Naive thymus-derived CD8-positive, alpha-beta T cell (primary cell): ENCODE measurements around the gene GMEB2. TPM values are rescaled to one million over a fixed set of nuclear protein-coding genes. Genes with fewer than 3 reads are reported as not detected.
"Not testable (repeated sequence)": the region's sequence is repeated elsewhere in the genome, so short reads cannot be mapped to it uniquely, and the experiment has no call there.

ENCODE experiments used
- ATAC-seq, 2 donors: fragments of 150-1000 bp; cut with Tn5 transposase in 1 of 2; sonication (Bioruptor Pico), chemical (Tn5 transposase) in 1 of 2; 1 replicate in 1 of 2; 2 replicates in 1 of 2; pipeline ENCODE4 v1.10.0; 2021; ENCODE audit warnings: mild to moderate bottlenecking in 2 of 2, moderate library complexity in 2 of 2
- POLR2A ChIA-PET: fragments of 350-600 bp; sonication (Branson Sonifier 250); formaldehyde crosslinking; loops from one replicate; lab custom pipeline; 2021; ENCODE audit warnings: antibody characterized with exemption; lab: Charles Lee
- DNase-seq, 10 donors: peaks; one replicate each; pipeline versions ENCODE4 v3.0.0 to v3.0.0-alpha.2; 2020 to 2022
- H3K27ac Mint-ChIP-seq, 10 donors: one replicate each; pipeline ENCODE4 v1.8.0; 2020 to 2022; ENCODE audit warnings: mild to moderate bottlenecking in 10 of 10, mixed read lengths in 10 of 10, moderate library complexity in 4 of 10, inconsistent platforms in 1 of 10
- H3K27me3 Mint-ChIP-seq, 5 donors: one replicate each; pipeline ENCODE4 v1.8.0; 2021 to 2022; ENCODE audit warnings: mixed read lengths in 5 of 5
- H3K36me3 Mint-ChIP-seq, 3 donors: one replicate each; pipeline ENCODE4 v1.8.0; 2020 to 2022; ENCODE audit warnings: mixed read lengths in 3 of 3, mild to moderate bottlenecking in 2 of 3, inconsistent platforms in 1 of 3
- H3K4me1 Mint-ChIP-seq, 4 donors: one replicate each; pipeline ENCODE4 v1.8.0; 2021 to 2022; ENCODE audit warnings: mixed read lengths in 4 of 4
- H3K4me3 Mint-ChIP-seq, 10 donors: one replicate each; pipeline ENCODE4 v1.8.0; 2020 to 2022; ENCODE audit warnings: mild to moderate bottlenecking in 10 of 10, mixed read lengths in 10 of 10, moderate library complexity in 6 of 10, inconsistent platforms in 1 of 10
- H3K9me3 Mint-ChIP-seq, 9 donors: one replicate each; pipeline ENCODE4 v1.8.0; 2020 to 2022; ENCODE audit warnings: mixed read lengths in 9 of 9, mild to moderate bottlenecking in 3 of 9, inconsistent platforms in 1 of 9, moderate library complexity in 1 of 9
- polyA plus RNA-seq, 3 donors: library from polyadenylated mRNA; unstranded; fragments of 300-500 nt; fragmentation: Illumina TruSeq; gene quantifications; one replicate each; pipeline ENCODE4 v1.2.3, GENCODE V29; 2021
- total RNA-seq, 8 experiments: library from RNA in 2 of 8; stranded (reverse) in 2 of 8; gene quantifications; one replicate each; pipeline ENCODE4 v1.2.3 and lab custom pipeline; 2021 to 2026

Gene GMEB2
- total and polyA plus RNA-seq, 5 experiments from 2014 or later, result 6.2 to 26.6 (median 16.3) TPM

DNA sequence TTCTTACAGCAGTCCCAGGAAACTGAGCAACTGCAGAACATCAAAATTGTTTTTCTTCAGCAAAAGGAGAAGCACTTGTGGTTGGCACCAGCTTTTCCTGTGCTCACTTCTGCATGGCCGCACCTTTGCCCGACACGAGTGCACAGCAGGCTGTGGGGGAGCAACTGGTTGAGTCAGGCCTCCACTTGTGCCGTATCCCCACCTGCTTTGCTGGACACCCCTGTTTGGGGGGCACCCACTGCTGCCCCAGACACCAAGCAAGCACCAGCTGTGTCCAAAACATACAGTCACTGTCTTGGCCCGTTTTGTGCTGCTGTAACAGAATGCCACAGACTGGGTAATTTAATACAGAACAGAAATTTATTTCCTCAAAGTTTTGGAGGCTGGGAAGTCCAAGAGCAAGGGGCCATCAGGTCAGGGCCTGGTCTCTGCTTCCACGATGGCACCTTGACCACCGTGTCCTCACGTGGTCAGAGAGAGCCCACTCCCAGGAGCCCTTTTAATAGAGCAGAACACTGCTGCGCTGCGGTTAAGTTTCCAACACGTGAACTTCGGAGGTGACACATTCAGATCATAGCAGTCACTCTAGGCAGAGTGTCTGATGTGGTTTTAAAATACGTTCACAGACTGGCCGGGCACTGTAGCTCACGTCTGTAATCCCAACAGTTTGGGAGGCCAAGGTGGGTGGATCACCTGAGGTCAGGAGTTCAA lies 8.7 kb upstream of the GMEB2 start:
- Mint-ChIP-seq H3K4me3 (peak overlapping the region; percentile 75 to 90 (median 82)), H3K4me1 (peaks cover 17 to 81% (median 63%) of the 10 kb centered on the region in 4 donors), H3K36me3 (peaks cover 0 to 8% (median 7%) of the 10 kb centered on the region in 3 donors), H3K9me3 (no peaks in the 10 kb centered on the region), H3K27ac (peak overlapping the region; percentile 95 to 100 (median 100)), H3K27me3 (no peaks in the 10 kb centered on the region)
- peak; percentile 61 to 77 for ATAC-seq
- POLR2A ChIA-PET, result interaction anchor here (0.6 to 10.6 kb wide), 17 partner anchors 9 to 237 kb away, joined by 3 to 740 read pairs (median 5); partner anchors contain the start of genes GMEB2, LIME1, PPDPF and PTK6
- peak; percentile 47 to 93 (median 85) for DNase-seq

DNA sequence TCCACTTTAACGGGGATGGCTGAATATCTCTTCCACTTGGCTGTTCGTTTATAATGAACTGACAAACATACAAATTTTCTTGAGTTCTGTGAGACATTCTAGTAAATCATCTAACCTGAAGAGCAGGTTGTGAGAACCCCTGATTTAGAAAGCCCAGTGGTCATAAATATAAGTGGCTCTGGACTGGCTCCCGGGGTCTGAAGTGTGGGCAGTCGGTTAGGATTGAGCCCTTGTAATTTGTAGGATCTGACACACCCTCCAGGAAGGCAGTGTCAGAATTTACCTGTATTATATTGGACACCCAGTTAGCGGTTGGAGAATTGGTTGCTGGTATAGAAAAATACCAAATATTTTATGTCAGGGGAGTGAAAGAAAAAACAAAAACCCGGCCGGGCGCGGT lies 6.8 kb upstream of the GMEB2 start:
- peaks cover 12 to 84% (median 69%) of the 10 kb centered on the region in 4 donors for H3K4me1 Mint-ChIP-seq

GRCh38 chr20:63631426-63631825 lies 4.5 kb upstream of the GMEB2 start:
- H3K9me3 Mint-ChIP-seq, H3K27me3 Mint-ChIP-seq, ATAC-seq, DNase-seq: not testable (repeated sequence)
- H3K36me3 Mint-ChIP-seq, result peaks cover 6 to 16% (median 9%) of the 10 kb centered on the region in 3 donors
- peak overlapping the region; percentile 60 to 98 (median 86) for H3K27ac Mint-ChIP-seq
- POLR2A ChIA-PET, result interaction anchor here (0.6 to 13.5 kb wide), 5 partner anchors 8 to 27 kb away, joined by 6 to 740 read pairs (median 7); partner anchors contain the start of gene RTEL1
- peaks cover 14 to 71% (median 60%) of the 10 kb centered on the region in 4 donors for H3K4me1 Mint-ChIP-seq
- H3K4me3 Mint-ChIP-seq, result peak overlapping the region in 8 of 10 donors; percentile 13 to 68 (median 46)

More for the DNA sequence above, 6.8 kb upstream of the GMEB2 start:
- Mint-ChIP-seq H3K27me3 (no peaks in the 10 kb centered on the region), H3K36me3 (peaks cover 0 to 9% (median 4%) of the 10 kb centered on the region in 3 donors), H3K27ac (peak overlapping the region; percentile 78 to 100 (median 90)), H3K9me3 (no peaks in the 10 kb centered on the region), H3K4me3 (peak overlapping the region in 9 of 10 donors; percentile 46 to 77 (median 57))
- ATAC-seq (no peak), DNase-seq (no peak)
- POLR2A ChIA-PET, result interaction anchor here (0.7 to 13.5 kb wide), 5 partner anchors 6 to 77 kb away, joined by 3 to 740 read pairs (median 5); partner anchors contain the start of gene TNFRSF6B

DNA sequence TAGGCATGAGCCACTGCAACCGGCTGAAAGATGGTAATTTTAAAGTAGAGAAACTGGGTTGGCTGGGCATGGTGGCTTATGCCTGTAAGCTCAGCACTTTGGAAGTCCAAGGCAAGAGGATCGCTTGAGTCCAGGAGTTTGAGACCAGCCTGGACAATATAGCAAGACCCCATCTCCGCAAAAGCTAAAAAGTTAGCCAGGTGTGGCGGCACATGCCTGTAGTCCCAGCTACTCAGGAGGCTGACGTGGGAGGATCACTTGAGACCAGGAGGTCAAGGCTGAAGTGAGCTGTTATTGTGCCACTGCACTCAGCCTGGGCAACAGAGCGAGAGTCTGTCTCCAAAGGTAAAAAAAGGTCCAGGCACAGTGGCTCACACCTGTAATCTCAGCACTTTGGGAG lies 4.1 kb upstream of the GMEB2 start:
- not testable (repeated sequence) for H3K9me3 Mint-ChIP-seq, ATAC-seq, H3K27me3 Mint-ChIP-seq, DNase-seq
- Mint-ChIP-seq H3K4me1 (peaks cover 14 to 66% (median 59%) of the 10 kb centered on the region in 4 donors), H3K36me3 (peaks cover 6 to 16% (median 9%) of the 10 kb centered on the region in 3 donors), H3K27ac (peak overlapping the region in 9 of 10 donors; percentile 60 to 98 (median 87)), H3K4me3 (peak overlapping the region in 6 of 10 donors; percentile 13 to 68 (median 34))
- POLR2A ChIA-PET, result interaction anchor here (2.1 to 13.5 kb wide), 2 partner anchors 8 to 12 kb away, joined by 6 to 740 read pairs; no protein-coding TSS in a partner anchor

DNA sequence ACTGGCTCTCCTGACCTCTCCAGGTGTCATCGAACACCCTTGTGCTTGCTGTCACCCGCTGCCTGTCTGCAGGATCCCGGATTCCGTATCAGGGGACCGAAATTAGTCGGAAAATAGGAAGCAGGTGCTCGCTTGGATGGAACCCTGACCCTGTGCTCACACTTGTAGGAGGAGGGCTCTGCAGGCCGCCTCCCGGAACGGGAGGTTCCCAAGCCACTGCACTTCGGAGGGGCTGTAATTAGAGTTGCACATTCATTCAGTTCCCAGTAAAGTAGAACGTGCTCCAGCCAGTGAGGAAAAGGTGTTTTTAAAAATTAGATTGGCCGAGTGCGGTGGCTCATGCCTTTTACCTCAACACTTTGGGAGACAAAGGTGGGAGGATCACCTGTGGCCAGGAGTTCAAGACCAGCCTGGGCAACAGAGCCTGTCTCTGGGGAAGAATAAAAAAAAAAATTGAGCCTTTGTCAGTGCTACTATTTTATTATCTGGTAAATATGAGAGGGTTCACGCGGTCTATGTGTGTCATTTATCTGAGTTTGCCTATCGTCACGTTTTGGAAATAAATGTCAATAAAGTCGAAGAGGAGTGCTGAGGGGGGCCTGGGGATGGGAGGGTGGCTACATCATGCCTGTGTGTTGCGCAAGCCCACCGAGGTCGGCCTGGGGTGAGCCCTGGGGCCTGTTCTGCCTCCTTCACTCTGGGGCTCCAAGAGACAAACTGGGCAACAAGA lies 1.5 kb upstream of the GMEB2 start:
- Mint-ChIP-seq H3K4me3 (peak overlapping the region; percentile 91 to 99 (median 98)), H3K4me1 (peaks cover 12 to 61% (median 45%) of the 10 kb centered on the region in 4 donors), H3K27ac (peak overlapping the region; percentile 91 to 99 (median 98)), H3K27me3 (no peaks in the 10 kb centered on the region), H3K36me3 (peaks cover 6 to 16% (median 9%) of the 10 kb centered on the region in 3 donors), H3K9me3 (no peaks in the 10 kb centered on the region)
- ATAC-seq, result peak; percentile 18 to 20
- peak in 6 of 10 donors; percentile 38 to 61 (median 54) for DNase-seq
- POLR2A ChIA-PET, result interaction anchor here (0.6 to 13.5 kb wide), 17 partner anchors 10 to 627 kb away, joined by 3 to 740 read pairs (median 7); partner anchors contain the start of genes LIME1, PCMTD2, PPDPF and PTK6

- Mint-ChIP-seq H3K4me1 (peaks cover 12 to 59% (median 44%) of the 10 kb centered on the region in 4 donors), H3K27ac (peak overlapping the region; percentile 91 to 99 (median 98)), H3K9me3 (no peaks in the 10 kb centered on the region), H3K27me3 (no peaks in the 10 kb centered on the region), H3K36me3 (peaks cover 6 to 17% (median 12%) of the 10 kb centered on the region in 3 donors), H3K4me3 (peak overlapping the region; percentile 91 to 99 (median 98))
- POLR2A ChIA-PET, result interaction anchor here (0.7 to 13.5 kb wide), 23 partner anchors 10 to 628 kb away, joined by 3 to 740 read pairs (median 5); partner anchors contain the start of genes LIME1, OPRL1, PCMTD2 and PPDPF
- no peak for DNase-seq
- peak; percentile 1 to 5 for ATAC-seq
Measured at GRCh38 chr20:63627751-63628245, 897 bp upstream of the GMEB2 start.

DNA sequence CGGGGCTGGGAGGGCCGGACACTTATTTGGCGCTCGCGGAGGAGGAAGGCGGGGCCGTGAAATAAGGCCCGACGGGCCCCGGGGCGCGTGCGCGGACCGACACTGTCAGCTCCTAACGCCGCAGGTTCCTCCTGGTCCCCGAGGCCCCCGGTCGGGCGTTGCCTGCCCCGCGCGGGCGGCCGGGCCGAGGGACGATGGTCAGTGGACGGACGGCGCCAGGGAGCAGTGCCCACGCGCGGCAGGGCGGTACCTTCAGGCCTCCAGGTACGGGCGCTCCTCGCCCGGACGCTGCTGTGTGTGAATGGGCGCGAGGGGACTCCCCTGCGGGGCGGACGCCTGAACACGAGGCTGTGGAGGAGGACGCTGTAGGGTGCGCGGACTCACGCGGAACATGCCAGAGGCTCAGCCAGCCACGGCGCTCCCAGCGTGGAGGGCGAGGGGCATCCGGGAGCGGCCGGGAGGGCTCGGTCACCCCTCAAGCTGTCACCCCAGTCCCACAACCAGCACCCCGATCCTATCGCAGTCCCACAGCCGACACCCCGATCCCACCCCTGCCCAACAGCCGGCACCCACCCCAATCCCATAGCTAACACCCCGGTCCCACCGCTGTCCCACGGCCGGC lies 339 bp upstream of the GMEB2 start:
- H3K36me3 Mint-ChIP-seq, result peaks cover 6 to 23% (median 12%) of the 10 kb centered on the region in 3 donors
- peak; percentile 90 to 99 (median 95) for DNase-seq
- ATAC-seq, result peak; percentile 82 to 83
- H3K27ac Mint-ChIP-seq, result peak overlapping the region; percentile 43 to 99 (median 96)
- H3K9me3 Mint-ChIP-seq, result no peaks in the 10 kb centered on the region
- POLR2A ChIA-PET, result interaction anchor here (0.6 to 13.5 kb wide), 31 partner anchors 9 to 673 kb away, joined by 3 to 740 read pairs (median 4); partner anchors contain the start of genes ARFRP1, LIME1, OPRL1 and PCMTD2
- no peaks in the 10 kb centered on the region for H3K27me3 Mint-ChIP-seq
- H3K4me1 Mint-ChIP-seq, result peaks cover 16 to 59% (median 45%) of the 10 kb centered on the region in 4 donors
- peak overlapping the region; percentile 91 to 99 (median 98) for H3K4me3 Mint-ChIP-seq

DNA sequence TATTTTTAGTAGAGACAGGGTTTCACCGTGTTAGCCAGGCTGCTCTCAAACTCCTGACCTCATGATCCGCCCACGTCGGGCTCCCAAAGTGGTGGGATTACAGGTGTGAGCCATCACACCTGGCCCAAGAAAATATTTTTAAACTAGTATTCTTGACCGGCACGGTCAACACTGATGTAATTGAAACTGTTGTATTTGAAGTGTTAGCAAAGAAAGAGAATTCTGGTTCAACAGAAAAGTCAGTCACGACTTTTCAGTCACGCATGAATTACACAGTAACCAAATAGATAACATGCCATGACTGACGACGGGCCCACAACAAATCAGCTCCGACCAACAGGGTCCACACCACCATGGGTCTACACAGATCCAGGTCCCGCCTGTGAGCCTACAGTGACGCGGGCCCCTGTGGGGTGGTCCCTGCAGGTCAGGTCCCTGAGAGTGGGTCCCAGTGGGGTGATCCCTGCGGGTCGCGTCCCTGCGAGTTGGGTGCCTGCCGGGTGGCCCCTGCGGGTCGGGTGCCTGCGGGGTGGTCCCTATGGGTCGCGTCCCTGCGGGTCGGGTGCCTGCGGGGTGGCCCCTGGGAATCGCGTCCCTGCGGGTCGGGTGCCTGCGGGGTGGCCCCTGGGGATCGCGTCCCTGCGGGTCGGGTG lies 1.0 kb downstream of the GMEB2 start:
- peaks cover 6 to 24% (median 12%) of the 10 kb centered on the region in 3 donors for H3K36me3 Mint-ChIP-seq
- peak overlapping the region; percentile 56 to 96 (median 92) for H3K27ac Mint-ChIP-seq
- POLR2A ChIA-PET, result interaction anchor here (0.8 to 13.5 kb wide), 6 partner anchors 14 to 112 kb away, joined by 4 to 740 read pairs (median 23); partner anchors contain the start of genes ARFRP1, LIME1, PTK6 and STMN3
- H3K4me1 Mint-ChIP-seq, result peaks cover 17 to 55% (median 44%) of the 10 kb centered on the region in 4 donors
- no peaks in the 10 kb centered on the region for H3K27me3 Mint-ChIP-seq
- DNase-seq (peak in 5 of 10 donors; percentile 19 to 71 (median 39)), ATAC-seq (peak in 1 of 2 donors; percentile 9)
- H3K9me3 Mint-ChIP-seq, result no peaks in the 10 kb centered on the region
- peak overlapping the region; percentile 66 to 84 (median 78) for H3K4me3 Mint-ChIP-seq

DNA sequence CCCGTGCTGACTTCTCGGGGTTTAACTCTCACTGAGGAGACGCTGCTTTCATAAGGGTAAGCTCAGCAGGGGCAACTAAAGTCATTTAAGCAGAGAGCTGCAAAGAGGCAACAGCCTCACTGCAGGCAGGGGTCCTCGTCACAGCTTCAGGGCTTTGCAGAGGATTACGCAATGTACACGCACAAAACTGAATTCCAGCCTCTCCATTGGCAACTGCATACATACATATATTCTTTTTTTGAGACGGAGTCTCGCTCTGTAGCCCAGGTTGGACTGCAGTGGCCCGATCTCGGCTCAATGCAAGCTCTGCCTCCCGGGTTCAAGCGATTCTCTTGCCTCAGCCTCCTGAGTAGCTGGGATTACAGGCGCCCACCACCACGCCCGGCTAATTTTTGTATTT lies 2.4 kb downstream of the GMEB2 start:
- Mint-ChIP-seq H3K36me3 (peaks cover 6 to 19% (median 12%) of the 10 kb centered on the region in 3 donors), H3K9me3 (no peaks in the 10 kb centered on the region), H3K4me3 (peak overlapping the region in 5 of 10 donors; percentile 19 to 71 (median 42)), H3K4me1 (peaks cover 19 to 49% (median 43%) of the 10 kb centered on the region in 4 donors), H3K27me3 (no peaks in the 10 kb centered on the region), H3K27ac (peak overlapping the region in 5 of 10 donors; percentile 42 to 93 (median 66))
- no peak for ATAC-seq
- DNase-seq, result no peak
- POLR2A ChIA-PET, result interaction anchor here (1.1 to 13.5 kb wide), 5 partner anchors 8 to 87 kb away, joined by 3 to 740 read pairs (median 5); partner anchors contain the start of gene PTK6

DNA sequence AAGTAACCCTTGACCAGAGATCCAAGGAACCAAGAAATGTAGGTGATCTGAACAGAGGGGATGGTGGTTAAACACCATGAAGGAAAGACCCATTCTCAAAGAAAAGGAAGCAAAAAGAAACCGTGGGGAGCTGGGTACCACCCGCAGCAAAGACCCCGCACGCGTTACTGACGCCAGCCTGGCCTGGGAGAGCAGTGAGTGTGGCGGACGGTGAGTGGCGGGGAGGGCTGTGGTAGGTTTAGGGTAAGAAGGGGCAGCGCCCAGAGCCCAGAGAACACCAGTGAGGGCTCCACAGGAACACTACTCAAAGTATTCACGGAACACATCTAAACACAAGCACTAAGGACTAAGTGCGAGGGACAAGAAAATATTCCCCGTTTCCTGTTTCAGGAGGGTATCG lies 4.2 kb downstream of the GMEB2 start:
- ATAC-seq (no peak), DNase-seq (no peak)
- POLR2A ChIA-PET, result interaction anchor here (0.6 to 13.5 kb wide), 4 partner anchors 8 to 27 kb away, joined by 4 to 740 read pairs (median 4); no protein-coding TSS in a partner anchor
- no peaks in the 10 kb centered on the region for H3K9me3 Mint-ChIP-seq
- H3K4me1 Mint-ChIP-seq, result peaks cover 12 to 38% (median 29%) of the 10 kb centered on the region in 4 donors
- no peaks in the 10 kb centered on the region for H3K27me3 Mint-ChIP-seq
- peaks cover 0 to 20% (median 7%) of the 10 kb centered on the region in 3 donors for H3K36me3 Mint-ChIP-seq
- H3K4me3 Mint-ChIP-seq, result peak overlapping the region in 1 of 10 donors; percentile 22
- peak overlapping the region in 4 of 10 donors; percentile 23 to 76 (median 33) for H3K27ac Mint-ChIP-seq
